H1 (cell line): ENCODE data around the gene RGS6. TPM values are rescaled to one million over a fixed set of nuclear protein-coding genes. Genes with fewer than 3 reads are reported as not detected.

Source experiments
- CTCF ChIA-PET: fragments of 300-600 bp; sonication (Branson Sonifier 250); formaldehyde crosslinking; loops from one replicate; lab custom pipeline; 2021; ENCODE audit not compliant: partially characterized antibody; lab: Charles Lee
- POLR2A ChIA-PET: fragments of 300-600 bp; sonication (Branson Sonifier 250); formaldehyde crosslinking; loops from one replicate; lab custom pipeline; 2021; ENCODE audit warnings: inconsistent platforms; ENCODE audit not compliant: partially characterized antibody; lab: Charles Lee
- DNase-seq, 2 experiments: peaks; one replicate each; pipeline versions ENCODE4 v3.0.0 to v3.0.0-alpha.2; 2010 to 2022; ENCODE audit warnings: low spot score in 2 of 2, low read depth in 1 of 2, mixed read lengths in 1 of 2
- FAIRE-seq: peaks from 2 replicates; lab custom pipeline; 2011; peaks lifted over from hg19 to GRCh38; lab: Jason Lieb, UNC
- H2AFZ ChIP-seq: 2 replicates; pipeline ENCODE4 v1.8.1; 2012; ENCODE audit warnings: low read length, inconsistent platforms
- H2AK5ac ChIP-seq: 2 replicates; pipeline ENCODE4 v1.6.1; 2013; ENCODE audit warnings: low read depth, low read length
- H2BK120ac ChIP-seq: replicated peaks from 2 replicates; pipeline ENCODE3; 2013; ENCODE audit warnings: low read depth, low read length, inconsistent platforms
- H2BK12ac ChIP-seq: 2 replicates; pipeline ENCODE4 v1.6.1; 2013; ENCODE audit warnings: low read depth, low read length
- H2BK15ac ChIP-seq: 2 replicates; pipeline ENCODE4 v1.6.1; 2013; ENCODE audit warnings: low read length
- H2BK20ac ChIP-seq: 2 replicates; pipeline ENCODE4 v1.6.1; 2013; ENCODE audit warnings: low read length
- H2BK5ac ChIP-seq: 2 replicates; pipeline ENCODE4 v1.6.1; 2013; ENCODE audit warnings: low read depth, low read length
- H3K14ac ChIP-seq: 2 replicates; pipeline ENCODE4 v1.6.1; 2013; ENCODE audit warnings: inconsistent platforms; ENCODE audit not compliant: insufficient read length
- H3K18ac ChIP-seq: 2 replicates; pipeline ENCODE4 v1.6.1; 2013; ENCODE audit warnings: low read length; ENCODE audit errors: extremely low read depth
- H3K23ac ChIP-seq: 2 replicates; pipeline ENCODE4 v1.6.1; 2013; ENCODE audit warnings: inconsistent platforms; ENCODE audit not compliant: insufficient read length
- H3K23me2 ChIP-seq: 2 replicates; pipeline ENCODE4 v1.6.1; 2013; ENCODE audit warnings: low read depth, low read length
- H3K27ac ChIP-seq: 2 replicates; pipeline ENCODE4 v1.6.1; 2011; ENCODE audit warnings: low read depth, low read length, inconsistent platforms
- H3K27me3 ChIP-seq, 4 experiments: replicated peaks in 1 of 4; 1 replicate in 1 of 4; 2 replicates in 3 of 4; pipeline versions ENCODE4 v1.6.1 to v1.8.1; 2011 to 2013; ENCODE audit warnings: low read length in 3 of 4, mild to moderate bottlenecking in 3 of 4, inconsistent platforms in 2 of 4, mixed read lengths in 2 of 4, moderate library complexity in 1 of 4; ENCODE audit not compliant: control insufficient read depth in 3 of 4, insufficient read depth in 3 of 4; ENCODE audit errors: extremely low read depth in 1 of 4
- H3K36me3 ChIP-seq, 4 experiments: 2 replicates each; pipeline versions ENCODE4 v1.6.1 to v1.8.1; 2011 to 2013; ENCODE audit warnings: mild to moderate bottlenecking in 4 of 4, low read length in 3 of 4, moderate library complexity in 2 of 4, control low read depth in 1 of 4, inconsistent platforms in 1 of 4; ENCODE audit not compliant: insufficient read depth in 4 of 4, control insufficient read depth in 2 of 4
- H3K4ac ChIP-seq: replicated peaks from 2 replicates; pipeline ENCODE3; 2013; ENCODE audit warnings: low read length, low read depth, mixed read lengths, inconsistent platforms; ENCODE audit not compliant: insufficient read length
- H3K4me1 ChIP-seq, 4 experiments: replicated peaks in 1 of 4; 1 replicate in 1 of 4; 2 replicates in 3 of 4; pipeline versions ENCODE4 v1.6.1 to v1.8.1; 2011 to 2013; ENCODE audit warnings: low read length in 3 of 4, inconsistent platforms in 2 of 4, mixed read lengths in 1 of 4; ENCODE audit not compliant: insufficient read depth in 4 of 4, control insufficient read depth in 3 of 4
- H3K4me2 ChIP-seq, 2 experiments: 2 replicates each; pipeline versions ENCODE4 v1.6.1 to v1.8.1; 2011 to 2013; ENCODE audit warnings: low read depth in 2 of 2, low read length in 2 of 2, control low read depth in 1 of 2, inconsistent platforms in 1 of 2, mild to moderate bottlenecking in 1 of 2; ENCODE audit not compliant: insufficient read depth in 1 of 2
- H3K4me3 ChIP-seq, 4 experiments: fragments of 200-600, 300-600 bp in 1 of 4; sonication (generic), shearing (Covaris generic), sonication (Bioruptor Twin) in 1 of 4; 2 replicates each; pipeline versions ENCODE4 v1.5.1 to v1.8.1; 2011 to 2016; ENCODE audit warnings: low read length in 4 of 4, low read depth in 3 of 4, control low read depth in 2 of 4, inconsistent platforms in 2 of 4, mild to moderate bottlenecking in 2 of 4, mixed read lengths in 1 of 4, moderate library complexity in 1 of 4; ENCODE audit not compliant: insufficient read depth in 2 of 4; ENCODE audit errors: extremely low read depth in 1 of 4
- H3K56ac ChIP-seq: replicated peaks from 2 replicates; pipeline ENCODE3; 2013; ENCODE audit warnings: low read depth, mild to moderate bottlenecking, mixed read lengths, low read length, inconsistent platforms; ENCODE audit not compliant: insufficient read length
- H3K79me1 ChIP-seq: 2 replicates; pipeline ENCODE4 v1.6.1; 2013; ENCODE audit warnings: low read depth, low read length, control low read depth
- H3K79me2 ChIP-seq, 2 experiments: 2 replicates each; pipeline versions ENCODE4 v1.6.1 to v1.8.1; 2012 to 2013; ENCODE audit warnings: low read length in 2 of 2, mild to moderate bottlenecking in 2 of 2, inconsistent platforms in 1 of 2; ENCODE audit not compliant: insufficient read depth in 2 of 2, control insufficient read depth in 1 of 2
- H3K9ac ChIP-seq, 4 experiments: replicated peaks in 1 of 4; 1 replicate in 1 of 4; 2 replicates in 3 of 4; pipeline versions ENCODE4 v1.6.1 to v1.8.1; 2011 to 2013; ENCODE audit warnings: low read depth in 3 of 4, low read length in 3 of 4, control low read depth in 2 of 4, mild to moderate bottlenecking in 2 of 4, moderate library complexity in 2 of 4, inconsistent platforms in 1 of 4; ENCODE audit errors: extremely low read depth in 1 of 4
- H3K9me3 ChIP-seq, 2 experiments: 2 replicates each; pipeline versions ENCODE4 v1.6.1 to v1.8.1; 2012 to 2013; ENCODE audit warnings: mild to moderate bottlenecking in 2 of 2, moderate library complexity in 2 of 2, control low read depth in 1 of 2, inconsistent platforms in 1 of 2, low read depth in 1 of 2, low read length in 1 of 2, mixed read lengths in 1 of 2; ENCODE audit not compliant: insufficient read depth in 2 of 2
- H4K20me1 ChIP-seq, 2 experiments: replicated peaks in 1 of 2; 2 replicates each; pipeline versions ENCODE3 to v1.8.1; 2011 to 2013; ENCODE audit warnings: inconsistent platforms in 2 of 2, low read length in 2 of 2, mild to moderate bottlenecking in 1 of 2; ENCODE audit not compliant: insufficient read depth in 2 of 2, control insufficient read depth in 1 of 2
- H4K5ac ChIP-seq: 2 replicates; pipeline ENCODE4 v1.6.1; 2013; ENCODE audit warnings: low read length, low read depth, mixed read lengths, inconsistent platforms; ENCODE audit not compliant: insufficient read length
- H4K8ac ChIP-seq: 2 replicates; pipeline ENCODE4 v1.8.0; 2013; ENCODE audit warnings: mild to moderate bottlenecking, moderate library complexity, low read length, inconsistent platforms; ENCODE audit not compliant: insufficient read depth; ENCODE audit errors: extremely low read depth
- H4K91ac ChIP-seq: replicated peaks from 2 replicates; pipeline ENCODE3; 2013; ENCODE audit warnings: low read length, mixed read lengths, inconsistent platforms; ENCODE audit not compliant: insufficient read length
- ASH2L ChIP-seq: fragments of 200-600, 300-600 bp; sonication (generic); IDR thresholded peaks from one replicate; pipeline ENCODE4 v1.7.1; 2017; ENCODE audit warnings: low read length
- BCL11A ChIP-seq, 2 experiments: IDR thresholded peaks; one replicate each; pipeline ENCODE4 v1.6.1; 2011; ENCODE audit warnings: low read depth in 2 of 2, low read length in 2 of 2, mild to moderate bottlenecking in 2 of 2
- CTBP2 ChIP-seq: IDR thresholded peaks from 2 replicates; pipeline ENCODE4 v1.7.0; 2011; ENCODE audit warnings: borderline replicate concordance, mild to moderate bottlenecking, moderate library complexity, mixed read lengths, low read length; ENCODE audit not compliant: insufficient read depth, insufficient read length
- FOSL1 ChIP-seq: IDR thresholded peaks from 2 replicates; pipeline ENCODE4 v1.6.1; 2011; ENCODE audit warnings: mild to moderate bottlenecking, low read depth, low read length, moderate library complexity; ENCODE audit not compliant: insufficient read depth
- GTF2F1 ChIP-seq: IDR thresholded peaks from 2 replicates; pipeline ENCODE4 v1.6.1; 2012; ENCODE audit warnings: low read depth, low read length, improper control_type of control experiment, borderline replicate concordance
- NRF1 ChIP-seq: IDR thresholded peaks from 2 replicates; pipeline ENCODE4 v1.6.1; 2011; ENCODE audit warnings: mild to moderate bottlenecking, low read depth, low read length, improper control_type of control experiment
- RFX5 ChIP-seq: IDR thresholded peaks from 2 replicates; pipeline ENCODE4 v1.6.1; 2011; ENCODE audit warnings: low read depth, low read length, improper control_type of control experiment, borderline replicate concordance
- RNF2 ChIP-seq: fragments of 200-900, 300-1000 bp; sonication (generic); IDR thresholded peaks from 2 replicates; pipeline ENCODE4 v1.7.1; 2016; ENCODE audit warnings: borderline replicate concordance, low read depth, mild to moderate bottlenecking, antibody characterized with exemption, low read length; ENCODE audit not compliant: poor library complexity, severe bottlenecking; ENCODE audit errors: missing control alignments
- SP1 ChIP-seq: IDR thresholded peaks from 2 replicates; pipeline ENCODE4 v1.6.1; 2011; ENCODE audit warnings: low read depth, low read length
- SP2 ChIP-seq: IDR thresholded peaks from 2 replicates; pipeline ENCODE4 v1.6.1; 2012; ENCODE audit warnings: mild to moderate bottlenecking, low read length, inconsistent platforms
- TAF1 ChIP-seq: IDR thresholded peaks from 2 replicates; pipeline ENCODE4 v1.6.1; 2011; ENCODE audit warnings: mild to moderate bottlenecking, low read depth, low read length
- WGBS, 2 experiments: shearing (Covaris generic) in 1 of 2; methylation state at CpG; one replicate each; pipeline versions ENCODE4 v1.1.6 to v1.1.7; 2013 to 2015; ENCODE audit warnings: low lambda C conversion rate in 2 of 2, mixed read lengths in 2 of 2, inconsistent platforms in 1 of 2, low coverage in 1 of 2, missing lambda C conversion rate in 1 of 2; ENCODE audit not compliant: insufficient replicate concordance in 2 of 2, insufficient coverage in 1 of 2, insufficient read length in 1 of 2; ENCODE audit errors: extremely low coverage in 1 of 2, missing lambda C conversion rate in 1 of 2; 5-methylcytosine and 5-hydroxymethylcytosine counted together
- polyA plus RNA-seq, 7 experiments: library from polyadenylated mRNA; depleted of rRNA in 3 of 7; stranded (reverse) in 5 of 7; unstranded in 2 of 7; fragments of >200 nt in 5 of 7; fragments of 200-250 nt in 2 of 7; gene quantifications; 1 replicate in 5 of 7; 2 replicates in 1 of 7; 4 replicates in 1 of 7; pipeline versions ENCODE4 v1.2.1 to v1.2.3, GENCODE V29; 2011 to 2013; ENCODE audit warnings: missing spikeins in 2 of 7, mixed read lengths in 2 of 7
- total RNA-seq: library from RNA; stranded (reverse); fragmentation: NEBNext Ultra II Directional; extraction: Animal tissue kit (Norgen Biotek cat#: 25700); gene quantifications from 2 replicates; pipeline ENCODE4 v1.2.1, GENCODE V29; 2021

The RGS6 gene
- total and polyA plus RNA-seq, 2 of the 8 experiments (the other 6 are each of a cell fraction or from before 2014, with no cell fraction given), result 0.26 to 1.1 TPM

DNA sequence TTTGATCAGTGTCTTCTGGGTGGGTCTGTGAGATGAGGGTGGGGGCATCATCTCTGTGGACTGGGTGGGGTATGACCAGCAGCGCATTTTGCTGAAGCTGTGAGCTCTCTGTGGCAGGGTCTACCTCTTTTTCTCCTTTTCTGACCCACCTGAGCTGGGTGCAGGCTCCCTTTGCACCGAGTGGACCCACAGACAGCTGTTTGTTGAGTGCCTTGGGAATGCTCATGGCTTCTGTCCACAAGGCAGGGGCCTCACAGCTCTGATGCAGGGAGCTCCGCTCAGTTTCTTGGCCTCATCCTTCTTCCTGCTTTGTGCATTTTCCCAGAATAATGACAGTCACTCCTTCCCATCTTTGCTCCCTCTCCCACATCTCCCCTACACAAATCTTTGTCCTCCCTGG lies 581.1 kb downstream of the RGS6 start:
- Histone ChIP-seq H3K27me3 (no peaks in the 10 kb centered on the region), H3K79me1 (no peaks in the 10 kb centered on the region), H4K8ac (no peak overlapping the region), H2BK12ac (no peak overlapping the region), H3K23me2 (no peaks in the 10 kb centered on the region), H3K23ac (no peak overlapping the region), H3K9me3 (no peaks in the 10 kb centered on the region), H3K9ac (no peak overlapping the region), H4K91ac (no peak overlapping the region), H3K27ac (no peak overlapping the region), H2AFZ (no peak overlapping the region), H3K14ac (no peak overlapping the region), H3K18ac (no peak overlapping the region), H2BK15ac (no peak overlapping the region), H3K56ac (no peak overlapping the region), H2BK120ac (no peak overlapping the region), H3K4me1 (no peaks in the 10 kb centered on the region; a peak in 2 of 7 replicates), H3K4ac (no peak overlapping the region), H3K4me2 (no peak overlapping the region), H2AK5ac (no peak overlapping the region), H4K20me1 (no peaks in the 10 kb centered on the region), H3K36me3 (no peaks in the 10 kb centered on the region), H2BK5ac (no peak overlapping the region), H4K5ac (no peak overlapping the region), H2BK20ac (no peak overlapping the region), H3K79me2 (no peaks in the 10 kb centered on the region), H3K4me3 (no peak overlapping the region)
- 89% methylated on average over 3 of the region's 3 CpGs; no CpG with 5 or more reads in 1 of the 2 experiments for WGBS, 2 experiments
- ChIA-PET POLR2A (no interaction called here), CTCF (interaction anchor here (0.7 to 9.4 kb wide), 58 partner anchors 9 to 601 kb away, joined by 3 to 113 read pairs (median 4); partner anchors contain the start of gene DPF3)
- TF ChIP-seq RNF2 (no peak), TAF1 (no peak), ASH2L (no peak), SP1 (no peak), SP2 (no peak), CTBP2 (no peak), RFX5 (no peak), BCL11A (IDR thresholded peaks at IDR 0.05; ENCODE audit: low read depth in 2 of 2, low read length in 2 of 2) (no peak), NRF1 (no peak), FOSL1 (no peak), GTF2F1 (no peak)
- FAIRE-seq, result no peak
- DNase-seq, result no peak
